ENCODE measurements around the gene HTD2. TPM values are rescaled to one million over a fixed set of nuclear protein-coding genes. Genes with fewer than 3 reads are reported as not detected.
A peak's percentile ranks its signal among the peaks of the same experiment; 100 is the strongest.

The HTD2 gene
- total RNA-seq, 2 donors from 2014 or later: 12.1 to 14.7 TPM

DNA sequence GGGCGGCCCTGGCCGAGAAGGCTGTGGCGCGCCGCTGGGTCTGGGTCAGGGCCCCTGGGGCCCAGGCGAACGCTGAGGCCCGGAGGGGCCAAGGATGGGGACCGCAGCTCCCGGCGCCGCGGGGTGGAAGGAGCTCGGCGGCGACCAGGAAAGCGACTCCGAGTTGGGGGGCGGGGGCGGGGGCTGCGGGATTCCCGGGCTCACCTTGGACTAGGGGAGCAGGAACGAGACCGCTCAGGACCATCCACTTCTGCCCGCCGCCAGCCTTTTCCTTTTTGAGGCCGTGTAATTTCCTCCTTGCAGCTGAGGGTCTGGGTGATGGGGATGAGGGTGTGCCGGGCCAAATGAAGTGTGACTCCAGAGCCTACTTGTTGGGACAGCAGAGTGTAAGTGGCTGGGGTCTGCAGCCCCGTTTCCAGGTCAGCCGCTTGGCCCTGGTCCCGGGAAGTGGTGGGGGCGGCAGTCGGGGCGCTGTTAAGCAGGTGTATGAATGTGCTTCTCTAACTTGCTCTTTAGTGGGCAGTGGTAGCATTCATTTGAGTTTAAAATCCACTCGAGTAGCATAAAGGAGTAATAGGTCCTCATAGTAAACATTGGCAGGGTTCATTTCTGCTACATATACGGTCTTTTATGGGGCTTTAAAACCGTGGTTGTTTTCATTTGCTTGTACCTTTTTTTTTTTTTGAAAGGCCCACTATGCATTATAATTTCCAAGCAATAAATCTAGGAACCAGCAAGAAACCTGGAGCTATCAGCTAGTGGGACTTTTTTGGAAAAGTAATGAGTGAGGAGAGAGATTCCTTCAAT is 27.1 kb downstream of the HTD2 start:
- peak overlapping the region; percentile 81 to 84 for H3K27ac ChIP-seq
- DNase-seq (ENCODE audit: low spot score): no peak

DNA sequence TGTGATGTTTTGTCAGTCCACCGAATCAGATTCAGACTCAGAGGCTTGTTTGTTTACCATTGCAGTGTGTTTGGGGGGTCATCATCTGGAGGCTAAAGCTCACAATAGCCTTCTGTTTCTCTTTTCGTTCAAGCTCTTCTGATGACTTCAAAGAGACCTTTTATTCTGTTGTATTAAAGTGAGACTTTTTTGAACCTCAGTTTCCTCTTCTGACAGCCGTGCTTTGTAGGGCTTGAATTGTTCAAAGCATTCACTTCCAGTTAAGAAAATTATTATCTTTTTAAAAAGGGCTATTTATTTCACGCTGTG is 27.6 kb downstream of the HTD2 start:
- Histone ChIP-seq H3K27me3 (no peaks in the 10 kb centered on the region), H3K9me3 (no peaks in the 10 kb centered on the region), H3K4me1 (peaks cover 0 to 22% of the 10 kb centered on the region in 2 donors), H3K36me3 (peaks cover 4% of the 10 kb centered on the region), H3K27ac (peak overlapping the region; percentile 81 to 84), H3K4me3 (peak overlapping the region; percentile 87 to 97)
- DNase-seq (ENCODE audit: low spot score): no peak
- TF ChIP-seq, protein P1, sequence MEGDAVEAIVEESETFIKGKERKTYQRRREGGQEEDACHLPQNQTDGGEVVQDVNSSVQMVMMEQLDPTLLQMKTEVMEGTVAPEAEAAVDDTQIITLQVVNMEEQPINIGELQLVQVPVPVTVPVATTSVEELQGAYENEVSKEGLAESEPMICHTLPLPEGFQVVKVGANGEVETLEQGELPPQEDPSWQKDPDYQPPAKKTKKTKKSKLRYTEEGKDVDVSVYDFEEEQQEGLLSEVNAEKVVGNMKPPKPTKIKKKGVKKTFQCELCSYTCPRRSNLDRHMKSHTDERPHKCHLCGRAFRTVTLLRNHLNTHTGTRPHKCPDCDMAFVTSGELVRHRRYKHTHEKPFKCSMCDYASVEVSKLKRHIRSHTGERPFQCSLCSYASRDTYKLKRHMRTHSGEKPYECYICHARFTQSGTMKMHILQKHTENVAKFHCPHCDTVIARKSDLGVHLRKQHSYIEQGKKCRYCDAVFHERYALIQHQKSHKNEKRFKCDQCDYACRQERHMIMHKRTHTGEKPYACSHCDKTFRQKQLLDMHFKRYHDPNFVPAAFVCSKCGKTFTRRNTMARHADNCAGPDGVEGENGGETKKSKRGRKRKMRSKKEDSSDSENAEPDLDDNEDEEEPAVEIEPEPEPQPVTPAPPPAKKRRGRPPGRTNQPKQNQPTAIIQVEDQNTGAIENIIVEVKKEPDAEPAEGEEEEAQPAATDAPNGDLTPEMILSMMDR (IDR thresholded peaks at IDR 0.05): no peak

More for the DNA sequence above, 27.1 kb downstream of the HTD2 start:
- Histone ChIP-seq H3K27me3 (no peaks in the 10 kb centered on the region), H3K4me1 (peaks cover 0 to 22% of the 10 kb centered on the region in 2 donors), H3K36me3 (no peaks in the 10 kb centered on the region), H3K9me3 (no peaks in the 10 kb centered on the region), H3K4me3 (peak overlapping the region; percentile 87 to 97)
- TF ChIP-seq, protein P1 (IDR thresholded peaks at IDR 0.05): peak in 1 of 2 donors; percentile 45

DNA sequence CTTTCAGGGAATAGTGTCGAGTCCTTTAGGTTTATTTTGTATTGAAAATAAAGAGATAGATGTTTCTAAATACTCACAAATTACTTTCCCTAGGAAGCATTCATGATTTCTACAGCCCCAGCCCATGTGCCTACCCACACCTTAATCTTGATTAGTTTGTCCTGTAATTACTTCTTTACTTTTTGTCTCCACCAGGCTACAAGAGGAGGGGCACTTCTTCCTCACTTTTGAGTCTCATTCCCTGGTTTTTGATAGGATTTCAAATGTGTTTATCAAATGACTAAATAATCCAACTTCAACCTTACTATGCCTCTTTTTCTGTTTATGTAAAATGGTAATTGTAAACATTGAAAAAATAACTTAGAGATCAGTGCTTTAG is 28.2 kb downstream of the HTD2 start:
- no peaks in the 10 kb centered on the region for H3K27me3 ChIP-seq
- peaks cover 0 to 22% of the 10 kb centered on the region in 2 donors for H3K4me1 ChIP-seq
- H3K4me3 ChIP-seq: peak overlapping the region; percentile 9 to 16
- no peaks in the 10 kb centered on the region for H3K9me3 ChIP-seq
- no peak for DNase-seq (ENCODE audit: low spot score)
- H3K27ac ChIP-seq: peak overlapping the region; percentile 81 to 84
- peaks cover 5% of the 10 kb centered on the region for H3K36me3 ChIP-seq
- TF ChIP-seq, protein P1 (IDR thresholded peaks at IDR 0.05): no peak

DNA sequence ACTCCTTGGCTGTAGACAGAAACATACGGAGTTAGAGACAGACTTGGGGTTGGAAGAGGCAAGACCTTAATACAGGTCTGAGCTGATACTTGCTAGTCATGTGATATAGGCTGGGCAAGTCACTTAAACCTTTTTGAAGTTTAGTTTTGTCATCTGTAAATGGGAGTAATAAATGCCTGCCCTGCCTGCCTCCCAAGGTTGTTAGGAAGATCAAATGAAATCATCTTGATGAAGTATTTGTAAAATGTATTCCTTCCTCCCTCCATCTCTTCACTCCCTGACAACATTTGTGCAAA is 29.3 kb downstream of the HTD2 start:
- no peak overlapping the region for H3K4me3 ChIP-seq
- no peaks in the 10 kb centered on the region for H3K27me3 ChIP-seq
- TF ChIP-seq, protein P1 (IDR thresholded peaks at IDR 0.05): no peak
- peak overlapping the region; percentile 81 to 84 for H3K27ac ChIP-seq
- no peaks in the 10 kb centered on the region for H3K9me3 ChIP-seq
- no peak for DNase-seq (ENCODE audit: low spot score)
- peaks cover 5% of the 10 kb centered on the region for H3K36me3 ChIP-seq
- H3K4me1 ChIP-seq: peaks cover 0 to 22% of the 10 kb centered on the region in 2 donors

DNA sequence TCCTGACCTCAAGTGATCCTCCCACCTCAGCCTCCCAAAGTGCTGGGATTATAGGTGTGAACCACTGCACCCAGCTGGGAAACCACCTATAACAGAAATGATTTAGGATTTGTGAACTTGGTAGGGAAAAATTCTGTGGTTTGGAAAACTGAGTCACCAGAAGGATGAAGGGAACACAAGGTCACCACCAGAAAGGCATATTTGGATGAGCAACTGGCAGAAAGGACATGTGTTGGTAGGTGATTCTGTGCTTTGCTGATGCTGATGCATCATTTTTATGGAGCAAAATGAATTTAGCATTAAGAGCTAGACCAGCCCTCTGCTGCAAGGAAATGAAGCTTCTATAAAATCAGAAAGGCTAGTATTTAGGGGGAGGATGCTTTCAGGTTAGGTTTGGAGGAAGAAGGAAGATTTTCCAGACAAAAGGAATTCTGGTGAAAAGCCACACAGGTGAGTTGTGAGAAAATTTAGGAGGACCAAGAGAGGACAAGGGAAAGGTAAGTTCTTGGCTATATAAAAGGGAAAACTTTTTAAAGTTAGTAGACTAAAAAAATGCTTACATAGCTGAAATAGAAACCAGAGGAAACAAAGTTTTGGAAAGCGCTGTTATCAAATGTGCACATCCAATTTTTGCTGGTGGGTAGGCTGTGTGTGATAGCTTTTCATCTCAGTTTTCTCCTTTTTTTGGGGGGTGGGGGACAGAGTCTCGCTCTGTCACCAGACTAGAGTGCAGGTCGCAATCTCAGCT is 30.0 kb downstream of the HTD2 start:
- Histone ChIP-seq H3K4me3 (no peak overlapping the region), H3K4me1 (peaks cover 0 to 22% of the 10 kb centered on the region in 2 donors), H3K27me3 (no peaks in the 10 kb centered on the region), H3K9me3 (no peaks in the 10 kb centered on the region), H3K27ac (peak overlapping the region in 1 of 2 donors; percentile 81), H3K36me3 (peaks cover 5% of the 10 kb centered on the region)
- DNase-seq (ENCODE audit: low spot score): no peak
- TF ChIP-seq, protein P1 (IDR thresholded peaks at IDR 0.05): no peak
